ENCODE results near the gene PCARE.

- no peak for TF ChIP-seq CTCF (IDR thresholded peaks at IDR 0.05)
- TF ChIP-seq EZH2 (IDR thresholded peaks at IDR 0.05; ENCODE audit: borderline replicate concordance, insufficient read depth, low read depth, low read length, poor library complexity, severe bottlenecking) = no peak
Measured at GRCh38 chr2:29114946-29115609, 40.8 kb upstream of the PCARE start, which contains the start of gene CLIP4.

All from B cell (primary cell).